NCI-H446 (cell line): ENCODE data around the gene FAM151A.

ENCODE experiments used
- DNase-seq, 2 experiments: peaks; one replicate each; lab custom pipeline; 2025; lab: John Stamatoyannopoulos, UW

FAM151A gene

DNA sequence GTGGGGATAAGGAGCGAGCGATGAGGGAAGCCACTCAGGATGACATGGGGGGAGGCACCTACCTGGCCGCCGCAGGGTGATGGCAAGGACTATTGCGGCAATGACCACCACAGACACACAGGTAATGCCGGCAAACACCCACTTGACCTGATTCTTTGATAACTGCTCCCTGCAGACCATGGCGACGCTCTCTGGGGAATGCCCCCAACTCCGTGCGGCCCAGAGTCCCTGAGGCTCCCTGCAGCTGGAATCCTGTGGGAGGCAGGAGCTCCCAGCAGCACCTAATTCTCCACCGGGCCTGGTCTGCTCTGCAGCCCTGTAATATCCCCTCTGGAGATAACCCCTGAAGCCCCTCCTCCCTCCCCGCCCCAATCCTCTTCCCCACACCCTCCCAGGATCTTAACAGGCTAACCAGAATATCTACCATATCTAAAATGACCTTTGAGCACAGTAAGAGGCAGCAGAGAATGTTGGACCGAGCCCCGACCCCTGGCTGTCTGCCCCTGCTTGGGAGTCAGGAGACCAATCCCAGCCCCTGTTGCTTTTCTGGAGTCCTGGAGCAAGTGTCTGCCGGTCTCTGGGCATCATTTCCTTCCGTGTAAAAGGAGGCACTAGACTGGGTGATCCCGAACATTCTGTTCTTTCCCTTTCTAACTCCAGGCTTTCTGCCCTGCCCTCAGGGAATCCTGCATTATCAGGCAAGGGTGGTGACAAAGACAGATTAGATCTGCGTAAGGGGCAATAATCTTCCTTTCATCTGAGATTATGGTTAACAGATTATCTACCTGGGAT lies at the start of gene FAM151A:
Gene FAM151A (minus strand): TSS at position 310 of the 792 bp plus-strand sequence. CDS start 130 bp downstream, at position 180.
- no peak for DNase-seq

DNA sequence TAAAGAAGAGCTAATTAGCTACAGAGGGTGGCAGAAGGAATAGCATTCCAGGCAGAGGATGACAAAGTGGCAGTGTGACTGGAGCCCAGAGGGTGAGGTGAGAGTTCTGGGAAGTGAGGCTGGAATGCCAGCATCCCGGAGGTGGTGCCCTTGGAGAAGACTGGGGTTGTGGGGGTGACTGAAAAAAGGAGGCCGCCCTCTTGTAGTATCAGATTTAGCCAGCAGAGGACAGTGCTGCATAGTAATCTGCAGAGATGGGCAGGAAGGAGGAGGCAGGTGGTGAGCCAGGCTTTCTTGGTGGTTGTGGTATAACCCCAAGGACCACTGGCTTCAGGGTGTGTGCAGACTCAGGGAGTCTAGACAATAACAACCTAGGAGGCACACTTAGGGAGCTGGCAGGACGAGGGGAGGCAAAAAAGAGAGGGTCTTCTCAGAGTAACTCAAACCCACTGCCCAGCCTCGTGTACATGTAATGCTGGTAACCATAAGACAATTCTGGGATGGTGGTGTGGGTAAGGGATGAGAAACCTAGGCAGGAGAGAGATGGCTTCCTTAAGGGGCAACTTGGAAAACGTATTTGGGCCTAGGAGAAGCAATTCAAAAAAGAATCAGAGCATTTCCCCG lies 48.8 kb upstream of the FAM151A start:
- peak; percentile 49 to 62 for DNase-seq

DNA sequence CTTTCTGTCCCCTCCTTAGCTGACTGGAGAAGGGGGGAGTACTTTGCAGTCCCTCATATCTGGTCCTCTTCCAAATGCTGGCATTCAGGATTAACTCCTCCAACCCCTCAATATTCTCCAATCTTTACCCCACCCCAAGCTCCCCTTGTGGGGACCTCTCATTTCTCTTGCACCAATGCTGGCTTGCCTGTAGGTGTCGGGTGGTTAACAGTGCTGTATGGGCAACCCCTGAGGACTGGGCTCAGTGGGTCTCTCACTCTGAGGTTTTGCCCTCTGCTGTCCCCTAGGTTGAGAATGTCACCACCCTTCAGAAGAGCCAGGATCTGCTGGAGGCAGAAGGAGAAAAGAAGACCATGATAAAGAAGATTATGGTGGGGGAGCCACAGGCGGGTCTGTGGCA lies 45.2 kb upstream of the FAM151A start:
- DNase-seq, result no peak

DNA sequence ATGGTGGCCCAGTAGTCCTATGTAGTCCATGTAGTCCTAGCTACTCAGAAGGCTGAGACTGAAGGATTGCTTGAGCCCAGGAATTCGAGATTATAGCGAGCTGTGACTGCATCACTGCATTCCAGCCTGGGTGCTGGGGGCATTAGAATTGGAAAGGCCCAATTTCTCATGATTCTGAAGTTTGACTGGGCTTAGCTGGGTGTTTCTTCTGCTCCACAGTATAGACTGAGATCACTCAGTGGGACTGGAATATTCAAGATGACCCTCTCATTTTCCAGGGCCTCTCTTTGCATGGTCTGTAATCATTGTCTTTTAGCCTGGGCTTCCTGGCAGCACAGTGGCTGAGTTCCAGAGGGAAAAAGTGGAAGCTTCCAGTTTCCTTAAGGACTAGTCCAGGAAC lies 44.5 kb upstream of the FAM151A start:
- DNase-seq, result no peak

DNA sequence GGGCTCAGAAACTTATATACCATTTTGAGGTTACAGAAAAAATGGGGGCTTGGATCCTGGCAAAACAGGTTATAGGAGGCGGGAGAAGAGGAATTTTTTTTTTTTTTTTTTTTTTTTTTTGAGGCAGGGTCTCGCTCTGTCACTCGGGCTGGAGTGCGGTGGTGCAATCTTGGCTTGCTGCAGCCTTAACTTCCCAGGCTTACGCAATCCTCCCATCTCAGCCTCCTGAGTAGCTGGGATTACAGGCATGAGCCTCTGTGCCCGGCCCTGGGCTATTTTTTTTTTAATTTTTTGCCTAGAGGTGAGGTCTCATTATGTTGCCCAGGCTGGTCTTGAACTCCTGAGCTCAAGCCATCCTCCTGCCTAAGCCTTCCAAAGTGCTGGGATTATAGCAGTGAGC lies 43.0 kb upstream of the FAM151A start:
- DNase-seq, result no peak

DNA sequence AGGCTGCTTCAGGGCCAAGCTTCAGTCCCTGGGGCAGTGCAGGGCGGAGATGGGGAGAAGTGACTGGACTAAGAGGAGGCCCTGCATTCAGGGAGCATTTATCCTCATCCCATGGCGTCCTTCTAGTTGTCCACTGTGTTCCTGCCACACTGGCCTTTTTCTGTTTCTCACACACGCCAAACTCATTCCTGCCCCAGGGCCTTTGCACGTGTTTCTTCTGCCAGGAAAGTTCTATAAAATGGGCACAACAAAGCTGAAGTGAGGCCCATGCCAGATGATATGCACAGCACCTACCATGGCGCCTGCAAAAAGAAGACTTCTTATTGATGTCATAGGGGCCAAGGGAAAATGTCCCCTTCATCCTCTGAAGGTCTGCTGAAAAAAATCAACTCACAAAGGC lies 42.5 kb upstream of the FAM151A start:
- no peak for DNase-seq

DNA sequence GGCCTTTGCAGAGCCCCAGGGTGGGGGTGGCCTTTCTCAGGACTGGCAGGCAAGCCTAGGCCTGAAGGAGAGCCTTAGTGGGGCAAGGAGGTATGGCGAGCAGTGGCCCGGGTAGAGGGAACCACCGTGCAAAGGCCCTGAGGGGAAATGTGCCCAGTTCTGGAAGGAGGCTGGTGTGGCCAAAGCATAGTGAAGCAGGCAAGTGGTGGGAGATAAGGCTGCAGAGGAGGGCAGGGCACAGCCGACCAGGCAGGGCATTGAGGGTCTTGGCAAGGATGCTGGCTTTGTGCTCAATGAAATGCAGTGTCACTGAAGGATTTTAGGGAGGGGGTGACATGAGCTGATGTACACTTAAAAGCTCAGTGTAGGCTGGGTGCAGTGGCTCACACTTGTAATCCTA lies 41.0 kb upstream of the FAM151A start:
- DNase-seq, result no peak

DNA sequence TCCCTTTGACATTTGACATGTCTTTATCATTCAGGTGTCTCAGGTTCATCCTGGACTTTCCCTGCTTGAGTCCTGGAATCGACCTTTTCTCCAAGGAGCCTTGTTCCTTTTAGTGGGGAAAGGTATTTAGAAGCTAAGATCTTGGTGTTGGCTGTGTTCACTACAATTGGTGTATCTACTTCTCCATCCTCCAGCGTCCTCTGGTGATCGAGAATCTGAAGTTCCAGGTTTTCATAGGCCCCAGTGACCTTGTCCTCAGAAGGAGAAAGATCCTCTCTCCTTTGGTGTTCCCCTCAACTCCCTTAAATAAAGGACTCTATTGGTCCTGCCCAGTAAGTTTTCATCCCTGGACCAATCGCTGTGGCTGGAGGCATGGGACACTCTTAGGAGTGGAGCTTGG lies 40.4 kb upstream of the FAM151A start:
- DNase-seq, result no peak

DNA sequence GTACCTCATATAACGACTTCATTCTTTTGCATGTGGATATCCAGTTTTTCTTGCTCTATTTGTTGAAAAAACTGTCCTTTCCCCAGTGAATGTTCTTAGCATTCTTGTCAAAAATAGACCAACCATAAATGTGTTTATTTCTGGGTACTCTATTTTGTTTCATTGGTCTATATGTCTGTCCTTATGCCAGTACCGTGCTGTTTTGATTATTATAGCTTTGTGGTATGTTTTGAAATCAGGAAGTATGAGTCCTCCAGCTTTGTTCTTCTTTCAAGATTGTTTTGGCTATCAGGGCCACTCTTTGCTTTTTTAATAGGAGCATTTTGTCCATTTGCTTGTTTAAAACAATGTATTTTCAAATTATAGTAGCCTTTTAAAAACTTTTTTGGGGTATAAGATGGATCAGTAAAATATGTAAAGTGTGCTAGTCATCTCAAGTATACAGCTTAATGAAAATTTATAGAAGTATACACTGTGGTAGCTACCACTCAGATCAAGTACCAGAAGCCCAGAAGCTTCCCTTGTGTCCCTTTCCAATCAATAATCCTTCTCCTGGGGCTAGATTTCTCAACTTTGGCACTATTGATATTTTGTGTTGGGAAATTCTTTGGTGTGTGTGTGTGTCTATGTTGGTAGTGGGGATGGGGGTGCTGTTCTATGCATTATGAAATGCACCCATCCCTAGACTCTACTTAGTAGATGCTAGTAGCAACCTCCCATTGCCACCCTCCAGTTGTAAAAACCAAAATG lies 35.0 kb upstream of the FAM151A start:
- no peak for DNase-seq

DNA sequence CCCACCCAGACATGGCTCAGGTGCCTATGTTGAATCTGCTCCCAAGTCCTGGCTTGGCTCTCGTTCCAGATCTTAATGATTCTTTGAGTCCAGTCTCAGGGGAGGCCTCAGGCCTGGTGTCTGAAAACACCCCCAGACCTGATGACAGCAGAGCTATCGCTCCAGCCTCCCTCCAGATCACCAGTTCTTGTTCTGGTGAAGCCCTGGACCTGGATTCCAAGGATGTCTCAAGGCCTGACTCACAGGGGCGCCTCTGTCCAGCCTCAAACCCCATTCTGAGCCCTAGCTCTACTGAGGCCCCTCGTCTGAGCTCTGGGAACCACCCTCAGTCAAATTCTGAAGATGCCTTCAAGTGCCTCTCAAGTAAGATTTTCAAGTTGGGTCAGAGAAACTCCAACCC lies 29.7 kb upstream of the FAM151A start:
- DNase-seq, result no peak

DNA sequence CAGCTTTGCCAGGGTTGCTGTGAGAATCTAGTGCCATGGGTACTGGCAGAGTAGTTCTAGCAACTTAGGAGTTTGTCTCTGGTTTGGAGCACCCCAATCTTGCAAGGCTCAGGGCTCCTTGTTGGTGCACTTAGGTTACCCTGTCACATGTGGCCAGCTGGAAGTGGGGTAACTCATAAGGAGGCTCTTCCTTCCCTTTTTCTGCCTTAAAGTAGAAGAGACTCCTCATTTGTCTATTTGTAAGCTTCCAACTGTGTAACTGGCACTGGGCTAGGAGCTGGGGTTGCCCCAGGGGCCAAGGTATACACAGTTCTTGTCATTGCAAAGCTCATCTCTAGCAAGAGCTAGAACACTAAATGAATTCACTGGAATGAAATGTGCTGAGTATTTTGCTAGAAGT lies 28.8 kb upstream of the FAM151A start:
- DNase-seq, result no peak

DNA sequence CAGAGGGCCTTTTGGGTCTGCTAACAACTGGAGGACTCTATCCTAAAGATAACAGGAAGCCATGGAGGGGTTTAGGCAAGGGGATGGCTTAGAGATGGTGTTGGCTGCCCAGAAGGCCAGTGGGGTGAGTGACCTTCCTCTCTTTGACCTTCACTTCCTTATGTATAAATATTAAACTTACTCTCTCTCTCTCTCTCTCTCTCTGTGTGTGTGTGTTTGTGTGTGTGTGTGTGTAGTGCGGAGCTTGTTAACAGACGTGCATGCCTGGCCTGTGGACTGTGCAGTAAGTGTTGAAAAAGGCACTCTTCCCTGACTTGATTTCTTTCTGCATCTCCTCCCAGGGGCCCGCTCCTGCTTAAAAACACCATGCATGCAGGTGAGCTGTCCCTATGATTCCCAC lies 28.3 kb upstream of the FAM151A start:
- DNase-seq, result no peak

DNA sequence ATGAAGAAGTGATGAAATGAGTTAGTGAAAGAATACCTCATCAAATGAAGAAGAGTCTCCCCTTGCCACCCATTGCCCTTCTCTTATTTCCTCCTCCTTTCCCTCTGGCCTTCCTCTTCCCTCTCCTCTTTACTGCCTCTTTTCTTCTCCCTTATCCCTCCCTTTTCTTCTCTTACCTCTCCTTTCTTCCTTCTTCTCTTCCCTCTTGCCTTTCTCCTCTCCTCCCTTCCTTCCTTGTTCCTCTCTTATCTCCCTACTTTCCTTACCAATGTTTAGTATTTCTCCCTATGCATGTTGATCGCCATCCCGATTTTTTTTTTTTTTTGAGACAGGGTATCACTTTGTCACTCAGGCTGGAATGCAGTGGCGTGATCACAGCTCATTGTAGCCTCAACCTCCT lies 27.1 kb upstream of the FAM151A start:
- DNase-seq, result no peak

DNA sequence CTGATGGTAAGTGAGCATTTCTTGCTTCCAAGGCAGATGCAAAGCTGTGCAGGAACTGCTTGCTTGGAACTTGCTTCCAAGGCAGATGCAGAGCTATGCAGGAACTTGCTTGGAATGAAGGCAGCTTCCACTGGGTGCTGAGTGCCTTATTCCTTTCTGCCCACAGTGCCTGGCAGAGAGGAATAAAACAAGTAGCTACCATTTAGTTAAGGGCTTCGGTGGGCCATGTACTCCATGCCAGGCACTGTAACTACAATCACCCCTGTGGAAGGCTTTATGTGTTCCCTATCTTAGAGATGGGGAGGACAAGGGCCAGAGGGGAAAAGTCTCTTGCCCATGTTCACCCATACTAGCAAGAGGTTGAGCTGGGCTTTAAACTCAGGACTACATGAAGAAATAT lies 26.6 kb upstream of the FAM151A start:
- DNase-seq, result no peak

DNA sequence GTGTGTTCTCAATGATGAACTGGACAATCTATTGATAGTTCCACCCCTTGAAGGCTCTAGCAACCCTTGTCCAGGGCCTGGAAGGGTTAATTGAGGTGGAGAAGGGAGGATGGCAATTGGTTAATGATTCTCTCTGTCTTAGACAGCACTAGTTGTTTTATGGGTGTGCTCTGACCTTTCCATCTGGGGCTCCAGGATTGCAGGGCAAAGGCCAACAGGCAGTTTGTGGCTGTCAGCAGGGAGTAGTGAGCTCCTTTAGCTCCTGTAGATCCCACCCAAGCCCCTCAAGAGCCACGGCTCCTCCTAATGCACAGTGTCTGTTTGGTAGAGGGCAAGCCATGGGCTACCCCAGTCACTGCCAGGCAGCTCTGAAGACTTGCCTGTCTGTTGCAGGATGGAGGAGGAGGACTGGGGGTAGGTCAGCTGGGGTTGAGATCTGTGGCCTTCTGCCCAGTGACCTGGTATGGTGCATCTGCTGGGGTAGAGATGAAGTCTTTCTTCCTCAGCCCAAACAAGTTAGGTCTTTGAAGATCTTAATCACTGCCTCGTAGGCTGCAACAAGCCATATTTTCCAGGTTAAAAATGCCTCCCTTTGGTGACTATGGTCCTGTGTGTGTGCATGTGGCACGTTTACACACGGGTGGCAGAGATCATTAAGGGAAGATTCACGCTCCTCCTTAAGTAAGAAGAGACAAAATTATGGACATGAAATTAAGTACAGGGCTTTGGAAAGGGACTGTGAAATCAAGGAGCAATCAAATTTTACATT lies 26.0 kb upstream of the FAM151A start:
- no peak for DNase-seq

DNA sequence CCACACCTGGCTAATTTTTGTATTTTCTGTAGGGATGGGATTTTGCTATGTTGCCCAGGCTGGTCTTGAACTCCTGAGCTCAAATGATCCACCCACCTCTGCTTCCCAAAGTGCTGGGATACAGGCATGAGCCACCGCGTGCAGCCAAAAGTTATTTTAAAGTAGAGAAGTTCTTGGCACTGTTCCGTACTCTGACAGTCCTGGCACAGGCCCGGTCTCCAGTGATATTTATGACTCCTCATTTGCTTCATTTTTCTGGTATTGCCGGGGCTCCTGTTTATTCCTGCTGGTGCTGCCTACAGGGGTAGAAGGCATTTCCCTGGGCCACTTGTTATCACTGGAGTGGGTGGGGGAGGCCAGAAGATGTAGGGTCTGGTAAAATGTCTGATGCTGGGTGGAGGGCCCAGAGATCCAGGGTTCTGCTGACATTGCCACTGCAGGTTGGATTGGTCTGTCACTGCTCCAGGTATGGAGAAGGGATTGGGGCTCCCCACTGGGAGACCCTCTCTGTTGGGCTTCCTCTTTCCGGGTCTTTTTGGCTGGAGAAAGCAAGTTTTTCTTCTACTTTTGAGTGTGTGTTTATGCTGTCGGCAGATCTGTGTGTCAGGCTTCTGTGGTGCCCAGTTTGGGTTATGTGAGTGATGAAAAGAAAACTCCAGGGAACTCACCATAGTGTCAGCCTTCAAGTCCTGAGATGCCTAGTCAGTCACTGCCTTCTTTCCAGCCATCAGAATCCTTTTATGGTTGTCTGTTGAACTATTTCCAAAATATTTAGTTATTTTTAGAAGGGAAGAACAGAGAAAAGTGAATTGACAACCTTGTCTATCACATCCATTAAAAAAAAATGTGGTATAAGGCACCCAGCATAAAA lies 22.7 kb upstream of the FAM151A start:
- DNase-seq, result peak; percentile 39 to 80

DNA sequence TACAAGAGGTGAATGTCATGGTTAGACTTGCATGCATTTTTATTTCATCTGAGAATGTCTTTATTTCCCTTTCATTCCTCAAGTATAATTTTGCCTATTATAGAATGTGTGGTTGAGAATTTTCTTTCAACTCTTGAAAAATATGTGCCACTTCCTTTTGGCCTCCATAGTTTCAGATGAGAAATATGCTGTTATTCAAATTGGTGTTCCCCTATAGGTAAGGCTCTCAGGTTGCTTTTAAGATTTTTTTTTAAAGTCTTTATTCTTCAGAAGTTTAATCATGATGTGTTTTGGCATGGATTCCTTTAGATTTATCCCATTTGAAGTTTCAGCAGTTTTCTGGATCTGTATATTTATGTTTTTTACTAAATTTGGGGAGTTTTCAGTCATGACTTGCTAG lies 20.4 kb upstream of the FAM151A start:
- DNase-seq, result no peak

DNA sequence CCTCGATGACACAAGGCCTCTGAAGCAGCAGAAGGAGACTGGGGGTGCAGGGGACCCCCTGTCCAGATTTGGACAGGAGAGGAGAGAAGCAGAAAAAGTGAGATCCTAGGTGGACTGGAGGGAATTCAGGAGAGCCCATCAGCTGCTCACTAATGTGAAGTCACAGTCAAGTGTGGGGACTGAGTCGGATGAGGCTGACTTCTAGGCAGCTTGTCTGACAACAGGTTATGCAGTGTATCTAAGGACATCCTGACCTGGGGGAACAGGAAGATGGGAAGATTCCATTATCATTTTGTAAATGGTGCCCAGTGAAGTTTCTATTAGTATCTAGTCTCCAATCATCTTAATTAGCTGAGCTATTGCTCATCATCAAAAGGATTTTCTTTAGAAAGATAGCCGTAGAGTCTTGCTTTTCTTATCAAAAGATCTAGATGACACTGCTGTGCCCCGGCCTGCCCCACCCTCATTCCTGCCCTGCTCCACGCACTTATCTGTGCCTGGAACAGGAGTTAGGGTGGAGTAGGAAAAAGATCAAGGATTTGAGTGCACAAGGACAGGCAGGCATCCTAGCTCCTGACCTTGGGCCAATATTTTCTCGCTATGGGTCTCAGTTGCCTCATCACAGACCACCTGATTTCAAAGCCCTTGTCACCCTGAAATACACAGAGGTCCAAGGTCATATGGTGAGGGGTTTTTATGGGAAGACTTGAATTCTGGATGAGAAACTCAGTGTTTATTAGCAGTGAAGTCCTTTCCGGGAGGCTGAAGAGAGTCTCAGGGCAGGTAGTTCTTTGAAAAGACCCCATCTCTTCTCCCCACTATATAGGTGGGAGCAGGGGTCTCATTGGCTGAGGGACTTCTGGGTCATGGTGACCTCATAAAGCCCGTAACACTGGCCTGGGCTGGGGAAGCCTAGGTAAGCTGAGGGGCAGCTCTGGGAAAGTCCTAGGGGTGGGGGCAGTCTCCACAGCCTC lies 17.8 kb upstream of the FAM151A start, which contains the start of gene MROH7:
Gene MROH7 (plus strand): TSS at position 924 of the 974 bp plus-strand sequence. CDS start 11,141 bp downstream, outside the sequence.
- no peak for DNase-seq

DNA sequence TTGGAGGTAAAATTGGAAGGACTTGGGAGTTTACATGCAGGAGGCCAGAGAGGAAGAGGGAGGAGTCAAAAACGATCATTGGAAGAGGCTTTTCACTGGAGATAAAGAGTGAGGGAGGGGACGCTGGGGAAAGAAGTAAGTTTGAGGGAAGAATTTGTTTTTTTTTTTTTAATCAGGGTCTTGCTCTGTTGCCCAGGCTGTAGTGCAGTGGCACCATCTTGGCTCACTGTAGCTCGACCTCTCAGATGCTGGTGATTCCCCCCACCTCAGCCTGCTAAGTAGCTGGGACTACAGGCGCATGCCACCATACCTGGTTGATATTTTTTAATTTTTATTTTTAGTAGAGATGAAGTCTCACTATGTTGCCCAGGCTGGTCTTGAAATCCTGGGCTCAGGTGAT lies 17.0 kb upstream of the FAM151A start:
- DNase-seq, result no peak
